K562 (cell line): ENCODE measurements around the gene PPM1H. TPM values are rescaled to one million over a fixed set of nuclear protein-coding genes. Genes with fewer than 3 reads are reported as not detected.

Experiments used
- ARID1B ChIP-seq: fragments of 450-650 bp; IDR thresholded peaks from 2 replicates; pipeline ENCODE4 v1.6.1; 2016; ENCODE audit warnings: antibody characterized with exemption, mild to moderate bottlenecking, inconsistent platforms
- CBFA2T3 ChIP-seq: fragments of 450-650 bp; IDR thresholded peaks from 2 replicates; pipeline ENCODE4 v1.6.1; 2017
- GATA2 ChIP-seq: sonication (generic); formaldehyde crosslinking; IDR thresholded peaks from 2 replicates; pipeline ENCODE4 v1.4.0; 2020; ENCODE audit warnings: mild to moderate bottlenecking, missing genetic modification reagents
- GTF2E2 ChIP-seq: fragments of 200-800 bp; sonication (Bioruptor generic); IDR thresholded peaks from 2 replicates; pipeline ENCODE4 v1.6.1; 2016; ENCODE audit warnings: missing genetic modification characterization, missing compliant biosample characterization
- HMBOX1 ChIP-seq: sonication (generic); IDR thresholded peaks from 2 replicates; pipeline ENCODE4 v1.6.1; 2016
- NFATC3 ChIP-seq: fragments of 450-650 bp; IDR thresholded peaks from 2 replicates; pipeline ENCODE4 v1.6.1; 2017; ENCODE audit warnings: mild to moderate bottlenecking
- RERE ChIP-seq: sonication (generic); formaldehyde crosslinking; IDR thresholded peaks from 2 replicates; pipeline ENCODE4 v1.8.0; 2023; ENCODE audit warnings: missing genetic modification reagents, mild to moderate bottlenecking, borderline replicate concordance
- REST ChIP-seq, 2 experiments: fragments of 450-650 bp; formaldehyde crosslinking in 1 of 2; IDR thresholded peaks; 2 replicates each; pipeline versions ENCODE4 v1.4.0 to v1.6.1; 2014 to 2020; ENCODE audit warnings: mild to moderate bottlenecking in 2 of 2, borderline replicate concordance in 1 of 2, low read depth in 1 of 2
- SOX6 ChIP-seq: fragments of 450-650 bp; IDR thresholded peaks from 2 replicates; pipeline ENCODE4 v1.6.1; 2014; ENCODE audit warnings: mild to moderate bottlenecking
- polyA plus RNA-seq, 8 experiments: library from polyadenylated mRNA; depleted of rRNA in 4 of 8; stranded (reverse) in 5 of 8; unstranded in 3 of 8; fragments of >200 nt; fragmentation: Nextera tagmentation in 2 of 8; fragmentation: Illumina TruSeq in 1 of 8; extraction: Ambion mirVana in 2 of 8; extraction: Trizol in 1 of 8; gene quantifications; 2 replicates each; pipeline versions ENCODE4 v1.2.1 to v1.2.3, GENCODE V29; 2011 to 2014; ENCODE audit warnings: inconsistent platforms in 1 of 8, missing spikeins in 1 of 8
- total RNA-seq, 7 experiments: library from RNA; depleted of rRNA in 6 of 7; stranded (reverse); fragments of >200 nt in 6 of 7; fragmentation: Illumina TruSeq in 2 of 7; extraction: Trizol in 2 of 7; gene quantifications; 2 replicates each; pipeline versions ENCODE4 v1.2.1 to v1.2.3, GENCODE V29; 2011 to 2021; ENCODE audit warnings: low replicate concordance in 1 of 7

Gene PPM1H
- total and polyA plus RNA-seq, 9 of the 15 experiments (the other 6 are each of a cell fraction or from before 2014, with no cell fraction given) = 5.3 to 29.3 (median 11.3) TPM

GRCh38 chr12:62604871-62605270 lies 330.1 kb downstream of the PPM1H start (continued):
- TF ChIP-seq RERE (CRISPR knock-in tag) (no peak), CBFA2T3 (peak; percentile 27; the same call in 1 of the 2 replicates), HMBOX1 (no peak), GATA2 (CRISPR knock-in tag) (peak; percentile 61), GTF2E2 (tag) (no peak), REST (IDR thresholded peaks at IDR 0.05; ENCODE audit: borderline replicate concordance) (peak; percentile 40; the same call in 1 of the 2 replicates), REST (CRISPR knock-in tag; IDR thresholded peaks at IDR 0.05; ENCODE audit: low read depth) (no peak), SOX6 (peak; percentile 52; the same call in 1 of the 2 replicates), ARID1B (0 out of 2 replicates have a peak, but pooled peaks have one; percentile 23), NFATC3 (no peak)
